Mononuclear cell (primary cell): ENCODE measurements around the gene PDK3. TPM values are rescaled to one million over a fixed set of nuclear protein-coding genes. Genes with fewer than 3 reads are reported as not detected.

Experiments used
- H3K27me3 ChIP-seq: 2 replicates; pipeline ENCODE4 v1.6.0; 2011; ENCODE audit warnings: low read length, control low read depth; ENCODE audit not compliant: insufficient read depth
- H3K4me1 ChIP-seq: 2 replicates; pipeline ENCODE4 v1.5.1; 2011; ENCODE audit warnings: mild to moderate bottlenecking, low read length, control low read depth; ENCODE audit not compliant: insufficient read depth
- H3K4me3 ChIP-seq: 2 replicates; pipeline ENCODE4 v1.5.1; 2011; ENCODE audit warnings: mild to moderate bottlenecking, low read length, moderate library complexity
- H3K9me3 ChIP-seq: 2 replicates; pipeline ENCODE4 v1.5.1; 2011; ENCODE audit warnings: low read depth, mild to moderate bottlenecking, control low read depth, low read length
- total RNA-seq: library from RNA; depleted of rRNA; stranded (reverse); fragments of >200 nt; gene quantifications from one replicate; pipeline ENCODE4 v1.2.3, GENCODE V29; 2012

PDK3 gene
- total RNA-seq, 1 donor = 21.0 TPM

GRCh38 chrX:24561121-24561520 is 96.0 kb downstream of the PDK3 start:
- H3K27me3 ChIP-seq = no peaks in the 10 kb centered on the region
- H3K9me3 ChIP-seq = no peaks in the 10 kb centered on the region
- H3K4me1 ChIP-seq = no peaks in the 10 kb centered on the region
- no peak overlapping the region for H3K4me3 ChIP-seq

GRCh38 chrX:24563291-24564010 is 98.4 kb downstream of the PDK3 start:
- no peaks in the 10 kb centered on the region for H3K9me3 ChIP-seq
- H3K4me1 ChIP-seq = no peaks in the 10 kb centered on the region
- no peak overlapping the region for H3K4me3 ChIP-seq
- H3K27me3 ChIP-seq = no peaks in the 10 kb centered on the region

- no peaks in the 10 kb centered on the region for H3K9me3 ChIP-seq
- no peaks in the 10 kb centered on the region for H3K27me3 ChIP-seq
- no peak overlapping the region for H3K4me3 ChIP-seq
- no peaks in the 10 kb centered on the region for H3K4me1 ChIP-seq
Observed at GRCh38 chrX:24566240-24566639, 101.2 kb downstream of the PDK3 start.

- Histone ChIP-seq H3K27me3 (no peaks in the 10 kb centered on the region), H3K9me3 (no peaks in the 10 kb centered on the region), H3K4me1 (no peaks in the 10 kb centered on the region), H3K4me3 (no peak overlapping the region)
Observed at GRCh38 chrX:24567169-24567568, 102.1 kb downstream of the PDK3 start.

GRCh38 chrX:24574743-24575142 is 109.7 kb downstream of the PDK3 start:
- Histone ChIP-seq H3K27me3 (no peaks in the 10 kb centered on the region), H3K4me1 (no peaks in the 10 kb centered on the region), H3K4me3 (no peak overlapping the region), H3K9me3 (no peaks in the 10 kb centered on the region)

- Histone ChIP-seq H3K9me3 (no peaks in the 10 kb centered on the region), H3K27me3 (no peaks in the 10 kb centered on the region), H3K4me3 (no peak overlapping the region), H3K4me1 (no peaks in the 10 kb centered on the region)
Observed at GRCh38 chrX:24575496-24575895, 110.4 kb downstream of the PDK3 start.

GRCh38 chrX:24577091-24577490 is 112.0 kb downstream of the PDK3 start:
- no peaks in the 10 kb centered on the region for H3K27me3 ChIP-seq
- H3K9me3 ChIP-seq = no peaks in the 10 kb centered on the region
- no peak overlapping the region for H3K4me3 ChIP-seq
- H3K4me1 ChIP-seq = no peaks in the 10 kb centered on the region

Other genes starting within 250 kb of the PDK3 start
- gene SUPT20HL2, start 151.2 kb upstream of the PDK3 start, total RNA-seq = not detected
- gene SUPT20HL1, start 104.6 kb upstream of the PDK3 start, total RNA-seq = not detected
- 3.7 TPM for gene PCYT1B, start 182.1 kb downstream of the PDK3 start, total RNA-seq
- gene POLA1, start 228.6 kb downstream of the PDK3 start, total RNA-seq = 7.8 TPM